GM19452 (cell line): ENCODE results near the gene LONP1.

Source experiments
- ATAC-seq: cut with Tn5 transposase; IDR thresholded peaks from one replicate; pipeline ENCODE4 v1.9.1; 2021; ENCODE audit not compliant: unreplicated experiment

LONP1 gene

GRCh38 chr19:5679289-5680083, 40.5 kb downstream of the LONP1 start:
- no peak for ATAC-seq

DNA sequence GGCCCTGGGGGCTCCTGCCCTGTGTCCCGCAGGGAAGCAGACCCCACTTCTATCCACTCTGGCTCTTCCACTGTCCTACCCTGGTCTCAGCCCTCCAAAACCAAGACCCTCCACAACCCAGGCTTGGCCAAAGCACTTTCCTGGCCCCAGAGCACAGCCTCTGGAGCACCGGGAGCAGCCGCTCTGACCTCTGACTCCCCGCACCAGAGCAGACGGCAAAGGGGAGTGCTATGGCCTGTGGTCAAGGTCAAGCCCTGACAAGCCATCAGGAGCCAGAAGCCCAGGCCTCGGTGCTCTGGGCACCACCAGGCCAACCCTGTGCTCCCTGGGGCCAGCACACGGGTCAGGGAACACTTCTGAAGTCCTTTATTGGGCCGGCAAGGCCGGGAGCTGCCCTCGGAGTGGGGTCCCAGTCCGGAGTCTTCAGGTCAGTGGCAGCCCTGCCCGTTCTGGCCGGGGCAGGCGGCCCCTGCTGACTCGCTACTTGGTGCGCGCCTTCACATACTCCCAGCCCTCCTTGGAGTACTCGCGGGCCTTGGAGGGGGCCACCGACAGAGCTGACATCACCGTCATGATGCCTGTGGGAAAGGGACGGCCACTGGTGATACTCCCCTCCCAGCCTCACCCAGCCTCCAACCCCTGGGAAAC, 41.8 kb downstream of the LONP1 start:
- no peak for ATAC-seq

DNA sequence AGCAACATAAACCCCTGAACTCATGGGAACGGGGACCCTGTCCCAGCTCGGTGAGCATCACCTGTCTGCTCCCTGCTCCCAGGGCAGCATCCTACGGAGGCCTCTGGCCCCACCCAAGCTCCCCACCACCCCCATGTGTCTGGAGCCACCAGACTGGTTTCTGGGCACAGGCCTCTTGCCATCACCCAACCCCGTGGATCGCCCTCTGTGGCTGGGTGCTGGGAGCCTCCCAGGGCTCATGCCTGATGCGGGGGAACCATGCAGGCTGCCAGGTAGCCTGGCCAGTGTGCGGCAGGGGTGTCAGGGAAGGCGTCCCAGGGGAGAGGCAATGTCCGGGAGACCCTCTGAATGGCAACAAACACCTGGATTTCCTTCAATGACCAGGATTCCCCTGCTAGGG, 42.4 kb downstream of the LONP1 start:
- no peak for ATAC-seq

- no peak for ATAC-seq
These were observed 42.8 kb downstream of the LONP1 start for GRCh38 chr19:5677136-5677535.

- no peak for ATAC-seq
These were observed 43.2 kb downstream of the LONP1 start for GRCh38 chr19:5676772-5677105.

DNA sequence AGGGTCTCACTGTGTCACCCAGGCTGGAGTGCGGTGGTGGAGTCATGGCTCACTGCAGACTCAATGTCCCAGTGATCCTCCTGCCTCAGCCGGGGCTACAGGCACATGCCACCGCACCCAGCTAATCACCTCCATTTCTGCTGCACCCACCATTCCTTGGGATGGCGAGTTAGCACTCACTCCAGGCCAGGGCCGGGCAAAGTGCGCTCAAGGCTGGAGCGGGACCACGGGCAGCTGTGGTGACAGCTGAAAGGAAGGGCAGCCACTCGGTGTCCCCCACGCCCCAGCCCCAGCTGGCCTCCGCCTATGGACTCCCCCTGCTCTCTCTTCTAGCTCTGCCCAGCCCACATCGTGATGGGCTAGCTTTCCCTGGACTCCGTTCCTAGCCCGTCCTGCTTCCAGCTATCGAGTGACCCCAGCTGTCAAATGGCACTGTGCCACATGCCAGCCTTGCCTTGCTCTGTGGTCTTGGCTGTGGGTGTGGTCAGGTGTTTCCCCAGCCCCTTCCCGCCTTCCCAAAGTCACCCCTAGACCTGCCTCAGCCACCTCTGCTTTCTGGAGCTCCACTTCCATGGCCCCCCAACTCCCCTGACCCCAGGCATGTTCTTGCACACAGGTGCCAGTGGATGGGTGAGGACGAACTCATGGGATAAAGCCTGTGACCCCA, 43.7 kb downstream of the LONP1 start:
- ATAC-seq, result no peak

- ATAC-seq, result no peak
These were observed 45.2 kb downstream of the LONP1 start for GRCh38 chr19:5674714-5675113.

- no peak for ATAC-seq
These were observed 46.2 kb downstream of the LONP1 start for GRCh38 chr19:5673752-5674151.

- ATAC-seq, result no peak
These were observed 47.1 kb downstream of the LONP1 start for GRCh38 chr19:5672708-5673459.

DNA sequence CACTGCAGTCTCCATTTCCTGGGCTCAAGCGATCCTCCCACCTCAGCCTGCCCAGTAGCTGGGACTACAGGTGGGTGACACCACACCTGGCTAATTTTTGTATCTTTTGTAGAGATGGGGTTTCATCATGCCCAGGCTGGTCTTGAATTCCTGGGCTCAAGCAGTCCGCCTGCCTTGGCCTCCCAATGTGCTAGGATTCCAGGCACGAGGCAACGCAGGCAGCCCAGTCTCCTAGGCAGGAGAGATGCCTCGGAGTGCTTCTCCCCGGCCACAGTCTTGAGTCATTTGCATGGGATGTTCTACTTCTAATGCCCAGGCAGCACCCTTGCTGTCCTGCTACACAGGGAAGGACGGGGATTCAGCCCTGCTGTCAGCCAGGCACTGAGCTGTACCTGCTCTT, 48.3 kb downstream of the LONP1 start:
- no peak for ATAC-seq

- ATAC-seq, result no peak
These were observed 50.7 kb downstream of the LONP1 start for GRCh38 chr19:5669212-5669611.

GRCh38 chr19:5667751-5668271, 52.1 kb downstream of the LONP1 start:
- ATAC-seq, result no peak

DNA sequence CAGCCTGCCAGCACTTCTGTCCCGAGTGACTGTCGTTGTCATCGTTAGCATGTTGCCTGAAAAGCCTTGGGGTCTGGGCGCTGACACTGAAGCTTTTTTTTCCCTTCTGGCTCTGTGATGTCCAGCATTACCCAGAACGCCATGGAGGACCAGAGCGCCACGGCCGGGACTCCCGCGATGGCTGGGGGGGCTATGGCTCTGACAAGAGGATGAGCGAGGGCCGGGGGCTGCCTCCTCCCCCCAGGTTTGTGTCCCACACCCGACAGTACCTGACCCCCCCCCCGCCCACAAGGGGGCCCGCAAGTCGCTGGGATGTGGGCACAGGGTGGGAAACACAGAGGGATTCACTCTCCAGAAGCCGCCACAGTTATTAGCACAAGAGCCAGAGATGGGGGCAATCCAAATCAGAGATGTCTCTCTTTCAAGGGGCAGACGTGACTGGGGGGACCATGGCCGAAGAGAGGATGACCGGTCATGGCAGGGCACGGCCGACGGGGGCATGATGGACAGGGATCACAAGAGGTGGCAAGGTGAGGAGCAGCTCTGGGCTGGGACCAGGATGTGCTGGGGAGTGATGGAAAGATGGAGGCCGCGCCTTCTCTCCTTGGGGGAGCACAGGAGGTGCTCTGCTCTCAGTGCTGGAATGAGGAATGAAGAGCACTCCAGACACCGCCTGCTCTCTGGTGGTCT, 52.9 kb downstream of the LONP1 start:
- ATAC-seq, result no peak

- no peak for ATAC-seq
These were observed 54.0 kb downstream of the LONP1 start for GRCh38 chr19:5665781-5666513.

- no peak for ATAC-seq
These were observed 55.4 kb downstream of the LONP1 start for GRCh38 chr19:5664515-5664914.

GRCh38 chr19:5663904-5664303, 56.0 kb downstream of the LONP1 start:
- ATAC-seq, result no peak

GRCh38 chr19:5661483-5661882, 58.5 kb downstream of the LONP1 start:
- ATAC-seq, result no peak

- no peak for ATAC-seq
These were observed 64.5 kb downstream of the LONP1 start for GRCh38 chr19:5655412-5655811.

DNA sequence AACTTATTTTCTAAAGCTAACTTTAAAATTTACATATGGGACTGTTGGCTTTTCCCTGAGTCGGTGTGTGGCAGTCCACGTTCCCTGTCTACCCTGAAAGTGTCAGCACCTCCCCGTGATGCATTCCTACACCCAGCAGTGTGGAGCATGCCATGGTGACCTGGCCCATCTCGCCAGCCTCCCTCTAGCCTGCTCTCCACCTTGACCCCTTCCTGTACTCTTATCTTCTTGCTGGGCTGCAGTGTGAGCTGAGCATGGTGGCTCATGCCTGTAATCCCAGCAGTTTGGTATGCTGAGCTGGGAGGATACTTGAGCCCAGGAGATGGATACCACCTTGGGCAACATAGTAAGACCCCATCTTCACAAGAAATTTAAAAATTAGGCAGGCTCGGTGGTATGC, 65.0 kb downstream of the LONP1 start:
- no peak for ATAC-seq

DNA sequence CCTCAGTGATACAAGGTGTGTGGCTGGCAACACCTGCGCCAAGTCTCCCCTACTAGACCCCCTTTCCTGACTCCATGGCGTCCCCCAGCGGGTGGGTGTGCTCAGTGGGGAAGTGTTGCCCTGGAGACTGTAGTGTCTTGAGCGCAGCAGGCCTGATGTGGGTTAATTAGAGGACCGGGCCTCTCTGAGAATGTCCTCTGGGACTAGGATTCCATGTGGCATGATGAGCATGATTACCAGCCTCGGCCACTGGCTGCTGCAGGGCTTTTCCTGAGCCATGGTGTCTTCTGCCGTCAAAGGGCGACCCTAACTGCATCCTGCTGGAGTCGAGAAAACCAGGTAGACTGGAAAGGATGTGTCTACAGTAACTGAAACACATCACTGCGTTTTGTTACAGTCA, 67.7 kb downstream of the LONP1 start:
- no peak for ATAC-seq
